Measurements from ENCODE around the gene RGS11. TPM values are rescaled to one million over a fixed set of nuclear protein-coding genes. Genes with fewer than 3 reads are reported as not detected.

The RGS11 gene
- total RNA-seq, 2 experiments from 2014 or later: not detected

DNA sequence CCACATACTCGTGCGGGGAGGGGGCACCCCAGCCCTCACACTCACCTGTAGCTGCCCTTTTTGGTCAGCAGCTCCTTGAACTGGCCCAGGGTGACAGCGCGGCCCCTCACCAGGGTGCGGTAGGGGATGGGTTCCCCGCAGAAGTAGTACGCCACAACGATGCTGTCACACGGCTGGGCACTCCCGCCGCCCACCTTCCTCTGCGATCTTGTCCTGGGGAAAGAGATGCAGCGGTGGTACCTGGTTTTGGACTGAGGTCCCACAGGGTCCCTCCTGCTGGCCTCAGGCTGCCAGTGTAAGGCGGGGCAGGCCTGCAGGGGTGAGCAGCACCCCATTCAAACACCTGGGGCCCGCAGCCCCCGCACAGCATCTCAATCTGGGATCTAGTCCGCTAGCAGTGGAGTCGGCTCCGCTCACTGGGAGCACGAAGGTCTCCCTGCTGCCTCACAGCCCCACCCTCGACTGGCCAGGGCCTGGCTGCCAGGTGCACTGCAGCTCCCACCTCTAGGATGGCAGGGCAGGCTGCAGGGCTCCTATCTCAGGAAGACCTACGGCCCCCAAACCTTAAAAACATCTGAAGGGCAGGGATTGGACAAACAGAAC is 13.8 kb upstream of the RGS11 start:
- DNase-seq (ENCODE audit: low spot score): no peak
- Histone ChIP-seq H3K4me1 (ENCODE audit: insufficient read depth, low read length, poor library complexity, severe bottlenecking) (no peaks in the 10 kb centered on the region), H3K9me2 (ENCODE audit: insufficient read depth, low read length) (no peaks in the 10 kb centered on the region), H3K79me2 (ENCODE audit: insufficient read depth, low read depth, low read length) (no peaks in the 10 kb centered on the region), H2AFZ (ENCODE audit: low read length) (no peak overlapping the region), H4K20me1 (ENCODE audit: insufficient read depth, low read length) (no peaks in the 10 kb centered on the region), H3K4me3 (ENCODE audit: low read depth, low read length, poor library complexity, severe bottlenecking) (no peak overlapping the region), H3K4me2 (ENCODE audit: low read length) (no peak overlapping the region), H3K36me3 (ENCODE audit: insufficient read depth, low read length) (no peaks in the 10 kb centered on the region; the same call in 1 of the 2 replicates), H3K9me3 (ENCODE audit: low read length) (no peaks in the 10 kb centered on the region), H3K27ac (ENCODE audit: low read depth, low read length, poor library complexity, severe bottlenecking) (no peak overlapping the region)
- ChIA-PET POLR2A (no interaction called here), CTCF (ENCODE audit: unreplicated experiment) (interaction anchor here (0.6 kb wide), 1 partner anchor 193 kb away, joined by 3 read pairs; no protein-coding TSS in a partner anchor)
- BruUV-seq (replicated peaks): no TSS peak
- TF ChIP-seq CTCF (conservative IDR thresholded peaks at IDR 0.05; ENCODE audit: low read length) (no peak), EZH2phosphoT487 (IDR thresholded peaks at IDR 0.05; ENCODE audit: borderline replicate concordance, low read depth, low read length) (no peak)
- intact Hi-C loops (cut with micrococcal nuclease; ENCODE audit: unreplicated experiment): no loop called here

- Histone ChIP-seq H3K4me1 (ENCODE audit: insufficient read depth, low read length, poor library complexity, severe bottlenecking) (no peaks in the 10 kb centered on the region), H4K20me1 (ENCODE audit: insufficient read depth, low read length) (no peaks in the 10 kb centered on the region), H3K9me3 (ENCODE audit: low read length) (no peaks in the 10 kb centered on the region), H2AFZ (ENCODE audit: low read length) (no peak overlapping the region), H3K9me2 (ENCODE audit: insufficient read depth, low read length) (no peaks in the 10 kb centered on the region), H3K79me2 (ENCODE audit: insufficient read depth, low read depth, low read length) (no peaks in the 10 kb centered on the region), H3K27ac (ENCODE audit: low read depth, low read length, poor library complexity, severe bottlenecking) (no peak overlapping the region), H3K4me2 (ENCODE audit: low read length) (no peak overlapping the region), H3K36me3 (ENCODE audit: insufficient read depth, low read length) (no peaks in the 10 kb centered on the region; the same call in 1 of the 2 replicates), H3K4me3 (ENCODE audit: low read depth, low read length, poor library complexity, severe bottlenecking) (no peak overlapping the region)
- DNase-seq (ENCODE audit: low spot score): no peak
- ChIA-PET POLR2A (no interaction called here), CTCF (ENCODE audit: unreplicated experiment) (interaction anchor here (0.6 kb wide), 1 partner anchor 47 kb away, joined by 3 read pairs; no protein-coding TSS in a partner anchor)
- BruUV-seq (replicated peaks): no TSS peak
- TF ChIP-seq CTCF (conservative IDR thresholded peaks at IDR 0.05; ENCODE audit: low read length) (no peak), EZH2phosphoT487 (IDR thresholded peaks at IDR 0.05; ENCODE audit: borderline replicate concordance, low read depth, low read length) (no peak)
- intact Hi-C loops (cut with micrococcal nuclease; ENCODE audit: unreplicated experiment): no loop called here
Observed at GRCh38 chr16:287981-288920, 12.5 kb upstream of the RGS11 start.
